ENCODE results near the gene IL27RA. TPM values are rescaled to one million over a fixed set of nuclear protein-coding genes. Genes with fewer than 3 reads are reported as not detected.

Gene IL27RA
- total RNA-seq, 6 experiments from 2014 or later, result 4.7 to 6.1 (median 5.1) TPM

DNA sequence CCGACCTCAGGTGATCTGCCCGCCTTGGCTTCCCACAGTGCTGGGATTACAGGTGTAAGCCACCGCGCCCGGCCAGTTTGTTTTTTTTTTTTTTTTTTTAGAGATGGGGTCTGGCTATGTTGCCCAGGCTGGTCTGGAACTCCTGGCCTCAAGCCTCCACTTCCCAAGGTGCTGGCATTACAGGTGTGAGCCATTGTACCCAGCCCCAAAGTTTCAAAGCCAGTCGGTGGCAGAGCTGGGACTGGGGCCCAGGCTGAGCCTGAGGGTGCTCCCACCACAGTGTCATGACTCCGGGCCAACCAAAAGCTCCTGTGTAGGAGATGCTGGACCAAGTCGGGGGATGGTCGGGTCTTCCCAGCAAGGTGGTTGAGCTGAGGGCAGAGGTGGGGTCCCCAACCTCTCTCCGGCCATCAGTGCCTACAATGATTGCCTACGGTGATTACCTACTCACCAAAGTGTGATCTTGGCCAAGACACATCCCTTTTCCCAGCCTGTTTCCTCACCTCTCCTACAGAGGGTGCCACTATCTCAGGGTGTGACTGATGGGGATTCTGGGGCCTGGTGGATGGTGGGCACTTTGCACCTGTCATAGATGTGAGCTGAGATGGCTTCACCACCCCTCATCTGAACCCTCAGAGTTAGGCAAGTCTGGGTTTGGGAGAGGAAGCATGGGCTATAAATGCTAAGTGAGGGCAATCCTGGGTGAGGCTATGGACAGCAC is 64.9 kb downstream of the IL27RA start:
- DNase-seq, result no peak
- no peak for TF ChIP-seq CTCF (IDR thresholded peaks at IDR 0.05)
- peaks cover 20% of the 10 kb centered on the region for H3K9me3 Mint-ChIP-seq
- peaks cover 4% of the 10 kb centered on the region for H3K27me3 Mint-ChIP-seq (ENCODE audit: insufficient read depth)
- H3K27ac Mint-ChIP-seq, result no peak overlapping the region
- H3K36me3 Mint-ChIP-seq (ENCODE audit: low read depth), result peaks cover 34% of the 10 kb centered on the region
- peaks cover 7% of the 10 kb centered on the region for H3K4me1 Mint-ChIP-seq (ENCODE audit: low read depth)
- no peak overlapping the region for H3K4me3 Mint-ChIP-seq

- no peak for DNase-seq
- H3K4me3 Mint-ChIP-seq, result no peak overlapping the region
- peaks cover 2% of the 10 kb centered on the region; the same call in 1 of the 2 replicates for H3K27me3 Mint-ChIP-seq (ENCODE audit: insufficient read depth)
- H3K4me1 Mint-ChIP-seq (ENCODE audit: low read depth), result no peaks in the 10 kb centered on the region
- H3K9me3 Mint-ChIP-seq, result peaks cover 20% of the 10 kb centered on the region
- peak; percentile 42 for TF ChIP-seq CTCF (IDR thresholded peaks at IDR 0.05)
- peaks cover 34% of the 10 kb centered on the region for H3K36me3 Mint-ChIP-seq (ENCODE audit: low read depth)
- no peak overlapping the region for H3K27ac Mint-ChIP-seq
Observed at GRCh38 chr19:14097532-14098151, 66.1 kb downstream of the IL27RA start.

GRCh38 chr19:14101003-14101545 is 69.5 kb downstream of the IL27RA start:
- H3K4me3 Mint-ChIP-seq, result no peak overlapping the region
- peaks cover 15% of the 10 kb centered on the region; the same call in 1 of the 2 replicates for H3K36me3 Mint-ChIP-seq (ENCODE audit: low read depth)
- no peaks in the 10 kb centered on the region for H3K9me3 Mint-ChIP-seq
- no peak for DNase-seq
- H3K27ac Mint-ChIP-seq, result no peak overlapping the region
- no peaks in the 10 kb centered on the region; the same call in 1 of the 2 replicates for H3K27me3 Mint-ChIP-seq (ENCODE audit: insufficient read depth)
- H3K4me1 Mint-ChIP-seq (ENCODE audit: low read depth), result no peaks in the 10 kb centered on the region
- TF ChIP-seq CTCF (IDR thresholded peaks at IDR 0.05), result no peak

GRCh38 chr19:14102102-14102696 is 70.6 kb downstream of the IL27RA start:
- Mint-ChIP-seq H3K27me3 (ENCODE audit: insufficient read depth) (no peaks in the 10 kb centered on the region; the same call in 1 of the 2 replicates), H3K4me1 (ENCODE audit: low read depth) (no peaks in the 10 kb centered on the region), H3K4me3 (no peak overlapping the region), H3K27ac (no peak overlapping the region), H3K36me3 (ENCODE audit: low read depth) (peaks cover 9% of the 10 kb centered on the region; the same call in 1 of the 2 replicates), H3K9me3 (no peaks in the 10 kb centered on the region)
- DNase-seq, result no peak
- no peak for TF ChIP-seq CTCF (IDR thresholded peaks at IDR 0.05)

DNA sequence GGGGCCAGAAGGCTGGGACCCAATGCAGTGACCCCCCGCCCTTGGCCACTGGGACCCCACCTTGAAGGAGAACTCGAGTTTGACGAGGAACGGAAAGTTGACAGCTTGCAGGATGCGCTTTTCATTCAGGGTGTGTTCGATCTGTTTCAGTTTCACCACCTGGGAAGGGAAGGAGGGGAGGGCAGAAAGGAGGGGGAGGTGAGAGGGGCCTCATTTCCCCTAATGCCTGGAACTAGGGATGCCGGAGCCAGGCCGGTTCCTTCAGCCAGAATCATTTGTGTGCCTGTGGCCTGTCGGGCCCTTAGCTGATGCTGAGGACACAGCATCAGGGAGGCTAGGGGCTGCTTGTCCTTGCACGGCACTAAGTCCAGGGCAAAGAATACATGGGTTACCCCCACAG is 71.2 kb downstream of the IL27RA start:
- Mint-ChIP-seq H3K36me3 (ENCODE audit: low read depth) (peaks cover 8% of the 10 kb centered on the region; the same call in 1 of the 2 replicates), H3K4me3 (no peak overlapping the region), H3K9me3 (no peaks in the 10 kb centered on the region), H3K4me1 (ENCODE audit: low read depth) (no peaks in the 10 kb centered on the region), H3K27ac (no peak overlapping the region), H3K27me3 (ENCODE audit: insufficient read depth) (no peaks in the 10 kb centered on the region)
- DNase-seq, result no peak
- no peak for TF ChIP-seq CTCF (IDR thresholded peaks at IDR 0.05)

Other genes starting within 250 kb of the IL27RA start
- gene ZSWIM4, start 236.3 kb upstream of the IL27RA start, total RNA-seq (2021; fragmentation: NEBNext Ultra II Directional; extraction: Animal tissue kit (Norgen Biotek cat#: 25700)), result 1 to 10 TPM; 5.0 to 6.0 (median 5.2) TPM
- gene NANOS3, start 154.6 kb upstream of the IL27RA start, total RNA-seq (2021; fragmentation: NEBNext Ultra II Directional; extraction: Animal tissue kit (Norgen Biotek cat#: 25700)), result 1 to 10 TPM in 5 of 6 experiments, under 1 TPM in 1; 0.91 to 1.7 (median 1.4) TPM
- gene BRME1, start 125.6 kb upstream of the IL27RA start, total RNA-seq (2021; fragmentation: NEBNext Ultra II Directional; extraction: Animal tissue kit (Norgen Biotek cat#: 25700)), result under 1 TPM; 0.37 to 0.67 (median 0.55) TPM
- 10 to 100 TPM; 22.9 to 28.3 (median 25.5) TPM for gene CC2D1A, start 125.6 kb upstream of the IL27RA start, total RNA-seq (2021; fragmentation: NEBNext Ultra II Directional; extraction: Animal tissue kit (Norgen Biotek cat#: 25700))
- gene PODNL1, start 93.3 kb upstream of the IL27RA start, total RNA-seq (2021; fragmentation: NEBNext Ultra II Directional; extraction: Animal tissue kit (Norgen Biotek cat#: 25700)), result 10 to 100 TPM; 10.1 to 13.7 (median 12.2) TPM
- gene DCAF15, start 79.3 kb upstream of the IL27RA start, total RNA-seq (2021; fragmentation: NEBNext Ultra II Directional; extraction: Animal tissue kit (Norgen Biotek cat#: 25700)), result 10 to 100 TPM; 19.9 to 29.0 (median 26.5) TPM
- gene RFX1, start 25.4 kb upstream of the IL27RA start, total RNA-seq (2021; fragmentation: NEBNext Ultra II Directional; extraction: Animal tissue kit (Norgen Biotek cat#: 25700)), result 10 to 100 TPM; 11.6 to 13.0 (median 12.2) TPM
- not detected for gene RLN3, start 3.6 kb upstream of the IL27RA start, total RNA-seq (2021; fragmentation: NEBNext Ultra II Directional; extraction: Animal tissue kit (Norgen Biotek cat#: 25700))
- 1 to 10 TPM; 1.2 to 4.0 (median 2.8) TPM for gene PALM3, start 30.3 kb downstream of the IL27RA start, total RNA-seq (2021; fragmentation: NEBNext Ultra II Directional; extraction: Animal tissue kit (Norgen Biotek cat#: 25700))
- 1 to 10 TPM in 2 of 6 experiments, under 1 TPM in 4; 0.62 to 1.2 (median 0.88) TPM for gene MISP3, start 41.0 kb downstream of the IL27RA start, total RNA-seq (2021; fragmentation: NEBNext Ultra II Directional; extraction: Animal tissue kit (Norgen Biotek cat#: 25700))
- not detected for gene C19orf67, start 54.0 kb downstream of the IL27RA start, total RNA-seq (2021; fragmentation: NEBNext Ultra II Directional; extraction: Animal tissue kit (Norgen Biotek cat#: 25700))
- gene SAMD1, start 59.0 kb downstream of the IL27RA start, total RNA-seq (2021; fragmentation: NEBNext Ultra II Directional; extraction: Animal tissue kit (Norgen Biotek cat#: 25700)), result 10 to 100 TPM; 33.0 to 48.6 (median 35.9) TPM
- 100 to 1,000 TPM; 137 to 170 (median 149) TPM for gene PRKACA, start 86.0 kb downstream of the IL27RA start, total RNA-seq (2021; fragmentation: NEBNext Ultra II Directional; extraction: Animal tissue kit (Norgen Biotek cat#: 25700))
- 10 to 100 TPM; 11.0 to 22.8 (median 18.6) TPM for gene ASF1B, start 104.8 kb downstream of the IL27RA start, total RNA-seq (2021; fragmentation: NEBNext Ultra II Directional; extraction: Animal tissue kit (Norgen Biotek cat#: 25700))
- 1 to 10 TPM; 1.6 to 2.9 (median 2.2) TPM for gene ADGRL1, start 174.4 kb downstream of the IL27RA start, total RNA-seq (2021; fragmentation: NEBNext Ultra II Directional; extraction: Animal tissue kit (Norgen Biotek cat#: 25700))

All from HFFc6 (cell line).